Measurements from ENCODE around the gene GINM1.

The GINM1 gene, protein sequence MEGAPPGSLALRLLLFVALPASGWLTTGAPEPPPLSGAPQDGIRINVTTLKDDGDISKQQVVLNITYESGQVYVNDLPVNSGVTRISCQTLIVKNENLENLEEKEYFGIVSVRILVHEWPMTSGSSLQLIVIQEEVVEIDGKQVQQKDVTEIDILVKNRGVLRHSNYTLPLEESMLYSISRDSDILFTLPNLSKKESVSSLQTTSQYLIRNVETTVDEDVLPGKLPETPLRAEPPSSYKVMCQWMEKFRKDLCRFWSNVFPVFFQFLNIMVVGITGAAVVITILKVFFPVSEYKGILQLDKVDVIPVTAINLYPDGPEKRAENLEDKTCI

DNA sequence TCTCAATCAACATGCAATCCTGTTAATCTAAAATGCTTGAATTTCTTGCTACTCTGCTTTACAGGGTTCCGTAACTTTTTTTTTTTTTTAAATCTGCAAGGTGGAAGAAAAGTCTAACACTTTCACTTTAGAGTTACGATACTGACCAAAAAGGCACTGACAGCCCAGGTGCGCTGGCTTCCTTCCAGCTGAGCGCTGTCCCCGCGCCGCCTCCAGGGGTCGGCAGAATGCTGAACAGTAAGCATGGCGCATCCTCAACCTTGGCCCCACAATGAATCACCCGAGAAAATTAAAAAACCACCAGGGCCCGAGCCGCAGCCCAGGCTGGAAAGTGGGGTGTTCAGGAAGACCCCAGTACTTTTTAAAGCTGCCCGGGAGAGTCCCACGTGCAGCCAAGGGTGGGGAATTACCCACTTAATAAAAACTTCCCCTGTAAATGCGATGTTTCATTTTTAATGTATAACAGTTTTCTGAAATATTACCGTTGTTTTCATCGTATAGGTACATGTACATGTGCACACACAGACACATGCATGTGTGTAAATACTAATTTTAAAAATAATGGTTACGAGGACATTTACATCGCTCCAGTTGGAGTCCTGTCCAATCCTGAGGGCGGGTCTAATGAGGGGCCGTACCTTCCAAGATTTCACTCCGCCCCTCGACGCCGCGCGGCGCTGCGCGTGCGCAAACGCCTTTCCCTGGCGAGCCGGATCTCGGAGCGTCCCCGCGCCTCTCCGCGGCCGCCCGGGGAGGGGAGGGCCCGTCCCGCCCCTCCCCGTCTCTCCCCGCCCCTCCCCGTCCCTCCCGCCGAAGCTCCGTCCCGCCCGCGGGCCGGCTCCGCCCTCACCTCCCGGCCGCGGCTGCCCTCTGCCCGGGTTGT is at the start of gene GINM1:
GINM1 (plus strand) TSS at position 849 of the 883 bp plus-strand sequence. CDS start 40 bp downstream, outside the sequence.
- DNase-seq: peak; percentile 91

GRCh38 chr6:149529650-149530049 is 36.5 kb upstream of the GINM1 start:
- no peak for DNase-seq

DNA sequence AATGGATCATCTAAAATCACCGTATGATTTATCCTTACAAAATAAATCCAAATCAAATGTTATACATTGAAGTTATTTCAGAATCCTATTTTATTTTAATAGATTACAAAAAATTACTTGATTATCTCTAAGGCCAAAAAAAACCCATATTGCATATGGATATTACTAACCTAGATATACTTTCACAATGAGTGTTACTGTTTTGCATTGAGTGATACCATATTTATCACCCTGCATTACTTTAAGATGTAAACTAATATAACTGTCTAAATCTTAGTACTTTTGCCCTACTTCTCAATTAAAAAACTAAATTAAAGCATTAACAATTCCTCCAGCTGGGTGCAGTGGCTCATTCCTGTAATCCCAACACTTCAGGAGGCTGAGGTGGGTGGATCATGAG is 31.4 kb upstream of the GINM1 start:
- no peak for DNase-seq

DNA sequence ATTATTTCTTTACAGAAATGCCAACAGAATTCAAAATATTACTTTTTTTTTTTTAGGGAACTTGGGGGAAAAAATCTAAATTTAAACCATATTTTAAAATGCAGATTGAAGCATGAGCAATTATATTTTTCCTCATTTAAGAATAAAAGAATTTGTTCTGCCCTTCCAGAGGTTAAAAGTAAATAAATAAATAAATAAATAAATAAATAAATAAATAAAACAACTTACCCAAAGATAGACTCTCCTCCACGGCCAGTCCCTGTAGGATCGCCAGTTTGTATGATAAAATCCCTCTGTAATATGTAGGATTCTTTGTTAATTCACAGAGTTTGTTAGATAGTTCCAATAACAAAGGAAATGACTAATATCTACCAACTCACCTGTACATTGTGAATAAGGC is 25.0 kb upstream of the GINM1 start:
- DNase-seq: no peak

DNA sequence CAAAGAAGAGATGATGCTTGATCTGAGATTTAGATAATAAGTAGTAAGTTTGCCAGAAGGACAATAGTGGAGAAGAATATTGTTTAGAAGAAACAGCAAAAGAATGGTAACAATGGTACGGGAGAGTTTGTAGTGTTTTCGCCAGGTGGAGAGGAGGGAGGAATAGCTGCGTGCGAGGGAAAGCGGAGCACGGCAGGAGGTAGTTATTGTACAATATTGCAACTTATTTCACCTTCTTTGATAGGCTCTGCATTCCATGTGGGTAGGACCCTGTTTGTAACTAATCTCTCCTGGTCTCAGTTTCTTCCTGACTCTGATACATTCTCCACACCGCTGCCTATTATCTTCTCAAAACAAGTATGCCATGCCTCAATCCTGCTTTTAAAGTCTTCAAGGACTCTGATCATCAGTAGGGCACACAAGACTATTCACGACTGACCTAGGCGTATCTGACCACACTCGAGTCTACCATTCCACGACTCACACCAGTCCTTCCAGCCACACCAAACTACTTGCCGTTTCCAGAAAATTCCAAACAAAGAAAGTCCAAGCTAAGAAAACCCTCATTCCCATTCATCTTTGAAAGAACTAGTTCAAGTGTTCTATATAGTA is 21.4 kb upstream of the GINM1 start:
- no peak for DNase-seq

DNA sequence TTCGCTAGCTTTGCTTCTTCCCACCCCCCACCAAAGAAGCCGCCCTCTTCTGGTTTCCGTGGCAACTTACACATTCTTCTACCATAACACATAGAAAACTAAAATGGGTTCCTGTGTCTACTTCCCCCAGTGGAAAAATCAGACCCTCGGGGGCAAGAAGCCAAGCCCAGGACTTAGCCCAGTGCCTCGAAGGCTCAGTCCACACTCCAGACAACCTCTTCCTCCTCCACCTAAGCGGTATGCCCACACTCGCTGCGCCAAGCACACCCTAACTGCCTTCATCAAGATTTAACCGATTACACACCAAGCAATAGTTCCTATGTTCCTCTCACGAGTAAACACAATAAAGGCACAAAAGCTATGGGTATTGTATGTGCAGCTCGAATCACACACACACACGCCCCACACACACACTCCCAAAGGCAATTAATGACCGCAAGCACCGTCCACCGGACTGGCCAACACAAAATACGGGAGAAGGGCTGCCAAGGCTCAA is 20.9 kb upstream of the GINM1 start:
- DNase-seq: peak; percentile 64

- DNase-seq: peak; percentile 94
Observed at GRCh38 chr6:149545754-149546471, 20.3 kb upstream of the GINM1 start, which contains the start of gene PPIL4. Gene PPIL4, minus strand, starts transcription at chr6:149546043. Its CDS starts 38 bp downstream, at chr6:149546005.

- no peak for DNase-seq
Observed at GRCh38 chr6:149551920-149552319, 14.3 kb upstream of the GINM1 start.

GRCh38 chr6:149558029-149558428 is 8.1 kb upstream of the GINM1 start:
- no peak for DNase-seq

GRCh38 chr6:149559389-149559788 is 6.8 kb upstream of the GINM1 start:
- DNase-seq: no peak

- no peak for DNase-seq
Observed at GRCh38 chr6:149560736-149561135, 5.4 kb upstream of the GINM1 start.

DNA sequence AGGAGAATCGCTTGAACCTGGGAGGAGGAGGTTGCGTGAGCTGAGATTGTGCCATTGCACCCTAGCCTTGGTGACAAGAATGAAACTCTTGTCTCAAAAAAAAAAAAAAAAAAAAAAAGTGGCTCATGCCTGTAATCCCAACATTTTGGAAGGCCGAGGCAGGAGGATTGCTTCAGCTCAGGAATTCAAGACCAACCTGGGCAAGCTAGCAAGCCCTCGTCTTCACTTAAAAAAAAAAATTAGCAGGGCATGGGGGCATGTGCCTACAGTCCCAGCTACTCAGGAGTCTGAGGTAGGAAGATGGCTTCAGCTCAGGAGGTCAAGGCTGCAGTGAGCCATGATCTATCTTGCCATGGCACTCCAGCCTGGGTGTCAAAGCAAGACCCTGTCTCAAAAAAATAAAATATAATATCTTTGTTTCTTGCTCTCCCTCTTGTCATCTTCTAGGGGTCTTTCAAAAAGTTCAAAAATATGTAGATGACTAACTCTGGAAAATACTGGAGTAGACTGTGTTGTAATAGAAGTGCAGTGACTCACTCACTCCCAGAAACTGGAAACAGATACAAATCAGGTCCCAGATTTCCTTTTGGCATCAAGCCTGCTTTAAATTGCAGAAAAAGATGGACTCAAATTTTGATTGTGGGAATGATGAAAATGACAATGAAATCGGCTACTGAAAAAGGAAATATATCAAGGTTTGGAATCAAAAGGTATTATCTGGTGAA is 2.8 kb upstream of the GINM1 start:
- DNase-seq: peak; percentile 82

- no peak for DNase-seq
Observed at GRCh38 chr6:149563928-149564325, 2.2 kb upstream of the GINM1 start.

GRCh38 chr6:149566410-149567193 is 427 bp downstream of the GINM1 start:
- peak; percentile 27 for DNase-seq

GRCh38 chr6:149567194-149567586 is 1.0 kb downstream of the GINM1 start:
- no peak for DNase-seq

GRCh38 chr6:149567945-149568585 is 1.9 kb downstream of the GINM1 start:
- no peak for DNase-seq

- DNase-seq: no peak
Observed at GRCh38 chr6:149580880-149581279, 14.7 kb downstream of the GINM1 start.

- no peak for DNase-seq
Observed at GRCh38 chr6:149581349-149581748, 15.2 kb downstream of the GINM1 start.

DNA sequence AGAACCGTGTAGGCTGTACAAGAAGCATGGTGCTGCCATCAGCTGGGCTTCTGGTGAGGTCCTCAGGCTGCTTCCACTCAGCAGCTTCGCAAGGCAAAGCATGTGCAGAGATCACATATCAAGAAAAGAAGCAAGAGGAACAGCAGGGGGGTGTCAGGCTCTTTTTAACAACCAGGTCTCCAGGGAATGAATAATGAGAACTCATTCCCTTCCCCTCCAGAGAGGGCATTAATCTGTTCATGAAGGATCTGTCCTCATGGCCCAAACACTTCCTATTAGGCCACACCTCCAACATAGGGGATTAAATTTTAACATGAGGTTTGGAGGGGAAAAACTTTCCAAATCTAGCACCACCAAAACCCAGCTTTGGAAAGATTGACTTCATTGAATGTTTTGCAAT is 20.0 kb downstream of the GINM1 start:
- no peak for DNase-seq

GRCh38 chr6:149592983-149593382 is 26.8 kb downstream of the GINM1 start:
- DNase-seq: no peak

DNA sequence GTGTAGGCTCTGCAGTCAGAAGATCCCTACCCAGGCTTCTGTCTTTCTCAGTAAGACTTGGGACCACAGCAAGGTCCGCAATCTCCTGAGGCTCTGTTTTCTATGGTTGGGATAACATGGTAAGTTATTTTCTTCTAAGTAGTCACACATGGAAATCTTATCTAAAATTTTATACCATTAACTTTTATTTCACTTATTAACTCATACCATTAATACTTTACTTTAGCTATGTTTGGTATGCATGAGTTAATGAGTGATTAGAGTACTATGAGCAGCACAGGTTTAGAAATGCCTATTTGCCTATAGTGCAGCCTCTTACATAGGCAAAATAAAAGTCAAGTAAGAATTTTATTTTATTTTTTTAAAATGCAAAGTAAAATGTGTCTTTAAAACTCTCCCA is 27.2 kb downstream of the GINM1 start:
- DNase-seq: no peak

Measured in HCEC 1CT (cell line).